Liver (tissue), 9 donors: ENCODE data around the gene ADAMTS4. TPM values are rescaled to one million over a fixed set of nuclear protein-coding genes. Genes with fewer than 3 reads are reported as not detected.

Experiments used
- DNase-seq: peaks from one replicate; pipeline ENCODE4 v3.0.0-alpha.2; 2017; ENCODE audit warnings: low spot score
- H3K27ac ChIP-seq, 2 donors: one replicate each; pipeline ENCODE4 v1.7.0; 2013; ENCODE audit warnings: inconsistent platforms in 2 of 2, low read length in 2 of 2, control low read depth in 1 of 2, low read depth in 1 of 2, mild to moderate bottlenecking in 1 of 2
- H3K27me3 ChIP-seq, 4 donors: one replicate each; pipeline versions ENCODE4 v1.6.1 to v1.7.0; 2013; ENCODE audit warnings: low read length in 3 of 4, inconsistent platforms in 1 of 4, mild to moderate bottlenecking in 1 of 4, moderate library complexity in 1 of 4; ENCODE audit not compliant: control insufficient read depth in 4 of 4, insufficient read depth in 4 of 4
- H3K36me3 ChIP-seq, 4 donors: one replicate each; pipeline versions ENCODE4 v1.6.1 to v1.7.0; 2013; ENCODE audit warnings: low read length in 3 of 4, mild to moderate bottlenecking in 3 of 4, low read depth in 1 of 4, moderate library complexity in 1 of 4; ENCODE audit not compliant: control insufficient read depth in 4 of 4, insufficient read depth in 3 of 4
- H3K4me1 ChIP-seq, 4 donors: one replicate each; pipeline versions ENCODE4 v1.6.1 to v1.7.0; 2013; ENCODE audit warnings: low read length in 3 of 4, mild to moderate bottlenecking in 3 of 4, moderate library complexity in 1 of 4; ENCODE audit not compliant: control insufficient read depth in 4 of 4, insufficient read depth in 4 of 4
- H3K4me3 ChIP-seq, 3 donors: one replicate each; pipeline versions ENCODE4 v1.6.1 to v1.7.0; 2013; ENCODE audit warnings: low read length in 3 of 3, control low read depth in 1 of 3, low read depth in 1 of 3, mild to moderate bottlenecking in 1 of 3
- H3K9ac ChIP-seq, 2 donors: one replicate each; pipeline ENCODE4 v1.7.0; 2013; ENCODE audit warnings: low read length in 2 of 2, mild to moderate bottlenecking in 2 of 2, moderate library complexity in 2 of 2, control low read depth in 1 of 2, low read depth in 1 of 2
- H3K9me3 ChIP-seq, 4 donors: one replicate each; pipeline versions ENCODE4 v1.6.1 to v1.7.0; 2013; ENCODE audit warnings: low read length in 3 of 4; ENCODE audit not compliant: control insufficient read depth in 4 of 4
- EGR1 ChIP-seq, 2 donors: IDR thresholded peaks; 2 replicates each; pipeline ENCODE4 v1.6.1; 2016 to 2018; ENCODE audit warnings: antibody characterized with exemption in 2 of 2, low read depth in 2 of 2
- FOXA1 ChIP-seq: IDR thresholded peaks from 2 replicates; pipeline ENCODE4 v1.6.1; 2016; ENCODE audit warnings: antibody characterized with exemption
- FOXA2 ChIP-seq: IDR thresholded peaks from 2 replicates; pipeline ENCODE4 v1.6.1; 2016; ENCODE audit warnings: antibody characterized with exemption
- GABPA ChIP-seq, 2 donors: IDR thresholded peaks in 1 of 2; conservative IDR thresholded peaks in 1 of 2; 2 replicates each; pipeline ENCODE4 v1.6.1; 2016; ENCODE audit warnings: antibody characterized with exemption in 2 of 2, mild to moderate bottlenecking in 1 of 2, moderate library complexity in 1 of 2
- HNF4A ChIP-seq, 2 donors: conservative IDR thresholded peaks; 2 replicates each; pipeline ENCODE4 v1.6.1; 2016; ENCODE audit warnings: antibody characterized with exemption in 2 of 2, mild to moderate bottlenecking in 2 of 2
- HNF4G ChIP-seq: IDR thresholded peaks from 2 replicates; pipeline ENCODE4 v1.6.1; 2016; ENCODE audit warnings: antibody characterized with exemption
- JUND ChIP-seq, 2 donors: IDR thresholded peaks; 2 replicates each; pipeline ENCODE4 v1.6.1; 2016; ENCODE audit warnings: antibody characterized with exemption in 2 of 2
- RXRA ChIP-seq, 2 donors: IDR thresholded peaks; 2 replicates each; pipeline ENCODE4 v1.6.1; 2017 to 2018; ENCODE audit warnings: antibody characterized with exemption in 2 of 2, mild to moderate bottlenecking in 1 of 2
- SP1 ChIP-seq: IDR thresholded peaks from 2 replicates; pipeline ENCODE4 v1.6.1; 2018; ENCODE audit warnings: antibody characterized with exemption, mild to moderate bottlenecking
- TAF1 ChIP-seq: conservative IDR thresholded peaks from 2 replicates; pipeline ENCODE4 v1.6.1; 2016; ENCODE audit warnings: antibody characterized with exemption, mild to moderate bottlenecking
- YY1 ChIP-seq: IDR thresholded peaks from 2 replicates; pipeline ENCODE4 v1.6.1; 2016; ENCODE audit warnings: antibody characterized with exemption, mild to moderate bottlenecking
- WGBS: extraction: QIAGEN DNeasy Blood & Tissue Kit; methylation state at CpG from one replicate; pipeline ENCODE4 v1.1.7; 2013; 5-methylcytosine and 5-hydroxymethylcytosine counted together
- polyA plus RNA-seq, 2 donors: library from polyadenylated mRNA; stranded (reverse) in 1 of 2; unstranded in 1 of 2; fragments of 200-250 nt in 1 of 2; fragments of >200 nt in 1 of 2; fragmentation: Nextera tagmentation in 1 of 2; extraction: Ambion mirVana in 1 of 2; gene quantifications; one replicate each; pipeline versions ENCODE4 v1.2.1 to v1.2.3, GENCODE V29; 2013 to 2015
- total RNA-seq, 2 donors: library from RNA; depleted of rRNA; stranded (reverse); fragments of >200 nt; gene quantifications; one replicate each; pipeline ENCODE4 v1.2.3, GENCODE V29; 2014
- TF ChIP-seq, protein P1 (sequence below): IDR thresholded peaks from 2 replicates; pipeline ENCODE4 v1.6.1; 2016; ENCODE audit warnings: antibody characterized with exemption, mild to moderate bottlenecking
- TF ChIP-seq, protein P2 (sequence below): IDR thresholded peaks from 2 replicates; pipeline ENCODE4 v1.6.1; 2016; ENCODE audit warnings: antibody characterized with exemption
- TF ChIP-seq, protein P3 (sequence below): IDR thresholded peaks from 2 replicates; pipeline ENCODE4 v1.6.1; 2016; ENCODE audit warnings: antibody characterized with exemption
- TF ChIP-seq, protein P4 (sequence below): IDR thresholded peaks from 2 replicates; pipeline ENCODE4 v1.6.1; 2016; ENCODE audit warnings: antibody characterized with exemption
- donor health status: healthy.
- donor health status: healthy.
- donor health status: healthy.
- donor health status: healthy.
- donor health status: healthy.

ADAMTS4 gene
- total and polyA plus RNA-seq, 4 donors, result 0.21 to 2.2 (median 0.38) TPM

DNA sequence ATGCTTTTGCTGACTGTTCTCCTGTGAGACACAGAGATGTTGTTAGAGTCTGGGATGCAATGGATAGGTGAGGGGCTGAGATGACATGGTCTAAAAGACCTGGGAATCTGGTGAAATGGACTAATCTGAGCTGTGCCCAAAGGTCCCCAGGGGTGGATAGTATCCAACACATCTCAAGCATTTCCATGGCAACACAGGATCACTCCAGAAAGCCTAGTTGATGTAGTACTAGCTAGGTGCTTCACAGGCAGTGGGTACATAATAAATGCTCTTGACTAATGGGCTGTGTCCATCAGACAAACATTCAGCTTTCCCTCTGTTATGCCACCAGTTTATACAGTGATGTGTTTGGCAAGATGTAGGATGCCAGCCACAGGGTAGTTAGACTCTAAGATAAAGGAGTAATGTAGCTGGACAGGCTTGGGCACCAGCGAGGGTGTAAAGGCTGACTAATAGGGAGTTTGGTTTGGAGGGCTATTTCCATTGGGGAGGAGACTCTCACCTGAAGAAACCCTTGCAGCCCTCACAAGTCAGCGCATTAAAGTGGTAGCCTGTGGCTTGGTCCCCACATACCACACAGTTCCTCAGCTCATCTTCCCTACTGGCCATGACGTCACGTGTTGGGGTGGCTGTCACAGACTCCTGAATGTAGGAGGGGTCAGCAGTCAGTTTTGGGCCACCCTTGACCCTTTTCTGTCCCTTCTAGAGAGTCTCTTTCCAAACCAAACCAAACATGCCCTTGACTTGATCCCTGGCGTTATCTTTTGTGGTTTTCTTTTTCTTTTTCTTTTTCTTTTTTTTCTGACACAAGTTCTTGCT, 37.3 kb upstream of the ADAMTS4 start:
- H3K27ac ChIP-seq, result peak overlapping the region; percentile 64 to 99
- peaks cover 0 to 32% (median 6%) of the 10 kb centered on the region in 4 donors for H3K4me1 ChIP-seq
- WGBS, result 49% methylated on average over 5 of the region's 5 CpGs
- H3K9ac ChIP-seq, result peak overlapping the region in 1 of 2 donors; percentile 91
- no peak for TF ChIP-seq EGR1 (IDR thresholded peaks at IDR 0.05; ENCODE audit: low read depth in 2 of 2)
- TF ChIP-seq GABPA (IDR thresholded peaks at IDR 0.05 in 1 of 2, conservative IDR thresholded peaks at IDR 0.05 in 1 of 2), result no peak
- TF ChIP-seq YY1, result no peak
- H3K9me3 ChIP-seq, result no peaks in the 10 kb centered on the region
- H3K27me3 ChIP-seq, result no peaks in the 10 kb centered on the region
- peaks cover 3 to 26% (median 13%) of the 10 kb centered on the region in 4 donors for H3K36me3 ChIP-seq
- no peak for DNase-seq
- H3K4me3 ChIP-seq, result peak overlapping the region in 2 of 3 donors; percentile 56 to 64

DNA sequence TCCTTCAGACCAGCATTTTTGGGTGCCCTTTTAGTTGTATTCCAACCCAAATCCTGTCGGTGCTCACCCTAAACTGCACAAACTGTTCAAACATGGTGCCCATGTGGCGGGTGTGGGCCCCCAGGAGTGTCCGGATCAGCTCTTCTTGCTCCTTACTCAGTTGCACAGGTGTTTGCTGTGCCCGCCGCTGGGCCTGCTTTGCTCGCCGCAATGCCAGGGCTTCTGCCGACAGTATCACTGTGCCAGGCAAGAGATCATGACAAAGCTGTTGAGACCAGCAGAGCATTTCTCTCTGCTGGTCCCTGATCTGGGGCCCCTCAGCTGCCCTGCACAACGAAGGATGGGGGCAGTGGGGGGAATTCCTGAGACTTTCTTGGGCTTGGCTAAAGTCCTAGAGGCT, 34.2 kb upstream of the ADAMTS4 start:
- Histone ChIP-seq H3K4me3 (no peak overlapping the region), H3K27ac (no peak overlapping the region), H3K36me3 (peaks cover 7 to 47% (median 27%) of the 10 kb centered on the region in 4 donors), H3K4me1 (peaks cover 0 to 35% (median 16%) of the 10 kb centered on the region in 4 donors), H3K27me3 (no peaks in the 10 kb centered on the region), H3K9ac (no peak overlapping the region), H3K9me3 (no peaks in the 10 kb centered on the region)
- 92% methylated on average over 9 of the region's 9 CpGs for WGBS
- no peak for DNase-seq
- TF ChIP-seq, protein P1, sequence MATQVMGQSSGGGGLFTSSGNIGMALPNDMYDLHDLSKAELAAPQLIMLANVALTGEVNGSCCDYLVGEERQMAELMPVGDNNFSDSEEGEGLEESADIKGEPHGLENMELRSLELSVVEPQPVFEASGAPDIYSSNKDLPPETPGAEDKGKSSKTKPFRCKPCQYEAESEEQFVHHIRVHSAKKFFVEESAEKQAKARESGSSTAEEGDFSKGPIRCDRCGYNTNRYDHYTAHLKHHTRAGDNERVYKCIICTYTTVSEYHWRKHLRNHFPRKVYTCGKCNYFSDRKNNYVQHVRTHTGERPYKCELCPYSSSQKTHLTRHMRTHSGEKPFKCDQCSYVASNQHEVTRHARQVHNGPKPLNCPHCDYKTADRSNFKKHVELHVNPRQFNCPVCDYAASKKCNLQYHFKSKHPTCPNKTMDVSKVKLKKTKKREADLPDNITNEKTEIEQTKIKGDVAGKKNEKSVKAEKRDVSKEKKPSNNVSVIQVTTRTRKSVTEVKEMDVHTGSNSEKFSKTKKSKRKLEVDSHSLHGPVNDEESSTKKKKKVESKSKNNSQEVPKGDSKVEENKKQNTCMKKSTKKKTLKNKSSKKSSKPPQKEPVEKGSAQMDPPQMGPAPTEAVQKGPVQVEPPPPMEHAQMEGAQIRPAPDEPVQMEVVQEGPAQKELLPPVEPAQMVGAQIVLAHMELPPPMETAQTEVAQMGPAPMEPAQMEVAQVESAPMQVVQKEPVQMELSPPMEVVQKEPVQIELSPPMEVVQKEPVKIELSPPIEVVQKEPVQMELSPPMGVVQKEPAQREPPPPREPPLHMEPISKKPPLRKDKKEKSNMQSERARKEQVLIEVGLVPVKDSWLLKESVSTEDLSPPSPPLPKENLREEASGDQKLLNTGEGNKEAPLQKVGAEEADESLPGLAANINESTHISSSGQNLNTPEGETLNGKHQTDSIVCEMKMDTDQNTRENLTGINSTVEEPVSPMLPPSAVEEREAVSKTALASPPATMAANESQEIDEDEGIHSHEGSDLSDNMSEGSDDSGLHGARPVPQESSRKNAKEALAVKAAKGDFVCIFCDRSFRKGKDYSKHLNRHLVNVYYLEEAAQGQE, result no peak
- TF ChIP-seq SP1 (no peak), TAF1 (no peak), HNF4A (conservative IDR thresholded peaks at IDR 0.05) (no peak), FOXA1 (no peak), FOXA2 (no peak)
- TF ChIP-seq, protein P2, sequence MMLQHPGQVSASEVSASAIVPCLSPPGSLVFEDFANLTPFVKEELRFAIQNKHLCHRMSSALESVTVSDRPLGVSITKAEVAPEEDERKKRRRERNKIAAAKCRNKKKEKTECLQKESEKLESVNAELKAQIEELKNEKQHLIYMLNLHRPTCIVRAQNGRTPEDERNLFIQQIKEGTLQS, result no peak

DNA sequence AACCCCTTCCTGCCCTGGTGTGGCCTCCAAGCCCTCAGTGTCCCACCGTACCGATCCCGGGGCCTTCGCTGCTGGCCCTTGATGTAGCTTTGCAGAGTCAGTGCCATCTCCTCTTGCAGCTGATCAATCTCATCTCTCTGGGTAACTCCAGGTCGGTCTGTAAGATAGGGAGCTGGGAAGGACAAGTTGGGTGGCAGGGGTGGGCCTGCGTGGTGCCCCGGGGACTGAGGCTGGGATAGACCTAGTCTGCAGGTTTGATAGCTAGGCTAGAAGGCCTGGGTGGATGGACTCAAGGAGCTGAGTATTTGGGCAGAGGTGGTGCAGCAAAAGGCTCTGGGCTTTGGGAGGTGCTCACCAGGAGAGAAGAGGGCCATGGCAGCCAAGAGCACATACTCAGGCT, 31.9 kb upstream of the ADAMTS4 start:
- no peak for DNase-seq
- 96% methylated on average over 7 of the region's 7 CpGs for WGBS
- TF ChIP-seq YY1 (no peak), RXRA (IDR thresholded peaks at IDR 0.05) (no peak), SP1 (no peak), HNF4G (no peak), FOXA1 (no peak), GABPA (IDR thresholded peaks at IDR 0.05 in 1 of 2, conservative IDR thresholded peaks at IDR 0.05 in 1 of 2) (no peak), JUND (IDR thresholded peaks at IDR 0.05) (no peak)
- TF ChIP-seq, protein P3, sequence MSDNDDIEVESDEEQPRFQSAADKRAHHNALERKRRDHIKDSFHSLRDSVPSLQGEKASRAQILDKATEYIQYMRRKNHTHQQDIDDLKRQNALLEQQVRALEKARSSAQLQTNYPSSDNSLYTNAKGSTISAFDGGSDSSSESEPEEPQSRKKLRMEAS, result no peak
- TF ChIP-seq, protein P4, sequence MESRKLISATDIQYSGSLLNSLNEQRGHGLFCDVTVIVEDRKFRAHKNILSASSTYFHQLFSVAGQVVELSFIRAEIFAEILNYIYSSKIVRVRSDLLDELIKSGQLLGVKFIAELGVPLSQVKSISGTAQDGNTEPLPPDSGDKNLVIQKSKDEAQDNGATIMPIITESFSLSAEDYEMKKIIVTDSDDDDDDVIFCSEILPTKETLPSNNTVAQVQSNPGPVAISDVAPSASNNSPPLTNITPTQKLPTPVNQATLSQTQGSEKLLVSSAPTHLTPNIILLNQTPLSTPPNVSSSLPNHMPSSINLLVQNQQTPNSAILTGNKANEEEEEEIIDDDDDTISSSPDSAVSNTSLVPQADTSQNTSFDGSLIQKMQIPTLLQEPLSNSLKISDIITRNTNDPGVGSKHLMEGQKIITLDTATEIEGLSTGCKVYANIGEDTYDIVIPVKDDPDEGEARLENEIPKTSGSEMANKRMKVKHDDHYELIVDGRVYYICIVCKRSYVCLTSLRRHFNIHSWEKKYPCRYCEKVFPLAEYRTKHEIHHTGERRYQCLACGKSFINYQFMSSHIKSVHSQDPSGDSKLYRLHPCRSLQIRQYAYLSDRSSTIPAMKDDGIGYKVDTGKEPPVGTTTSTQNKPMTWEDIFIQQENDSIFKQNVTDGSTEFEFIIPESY, result no peak
- TF ChIP-seq, protein P1, result no peak

More for the DNA sequence above, 31.9 kb upstream of the ADAMTS4 start:
- Histone ChIP-seq H3K9me3 (no peaks in the 10 kb centered on the region), H3K9ac (no peak overlapping the region), H3K27me3 (no peaks in the 10 kb centered on the region), H3K4me1 (peaks cover 0 to 45% (median 27%) of the 10 kb centered on the region in 4 donors), H3K36me3 (peaks cover 7 to 47% (median 27%) of the 10 kb centered on the region in 4 donors), H3K4me3 (no peak overlapping the region), H3K27ac (no peak overlapping the region)
